Calu3 (cell line): Measurements from ENCODE around the gene KCNK15. TPM values are rescaled to one million over a fixed set of nuclear protein-coding genes. Genes with fewer than 3 reads are reported as not detected.

Experiments
- BruUV-seq: library from RNA; stranded (reverse); fragments of 400-500 nt; replicated peaks from 2 replicates; lab custom pipeline; 2021; lab: Mats Ljungman, UMichigan
- CTCF ChIA-PET: fragments of 300-600 bp; sonication (Branson Sonifier 250); formaldehyde crosslinking; loops from one replicate; lab custom pipeline; 2022; ENCODE audit warnings: antibody characterized with exemption; lab: Charles Lee
- DNase-seq: peaks from one replicate; pipeline ENCODE4 v3.0.0; 2022
- H3K27ac Mint-ChIP-seq: one replicate; pipeline ENCODE4 v1.8.0; 2022; ENCODE audit warnings: mixed read lengths; ENCODE audit not compliant: unreplicated experiment
- H3K27me3 Mint-ChIP-seq: one replicate; pipeline ENCODE4 v1.8.0; 2022; ENCODE audit warnings: mixed read lengths; ENCODE audit not compliant: unreplicated experiment
- H3K36me3 Mint-ChIP-seq: one replicate; pipeline ENCODE4 v1.8.0; 2022; ENCODE audit warnings: mild to moderate bottlenecking, moderate library complexity, mixed read lengths; ENCODE audit not compliant: insufficient read depth, unreplicated experiment
- H3K4me1 Mint-ChIP-seq: one replicate; pipeline ENCODE4 v1.8.0; 2022; ENCODE audit warnings: mild to moderate bottlenecking, low read depth, mixed read lengths; ENCODE audit not compliant: unreplicated experiment
- H3K4me3 Mint-ChIP-seq: one replicate; pipeline ENCODE4 v1.8.0; 2022; ENCODE audit warnings: mild to moderate bottlenecking, low read depth, moderate library complexity, mixed read lengths; ENCODE audit not compliant: unreplicated experiment
- H3K9me3 Mint-ChIP-seq: one replicate; pipeline ENCODE4 v1.8.0; 2022; ENCODE audit warnings: low read depth, mixed read lengths; ENCODE audit not compliant: unreplicated experiment
- intact Hi-C: fragments of 100-400 bp; cut with micrococcal nuclease; formaldehyde crosslinking; loops from one replicate; pipeline ENCODE4 v1.10.0; 2022; ENCODE audit not compliant: unreplicated experiment
- total RNA-seq: library from RNA; stranded (reverse); gene quantifications from 2 replicates; pipeline ENCODE4 v1.2.3, GENCODE V29; 2022
- TF ChIP-seq, protein P1 (sequence below): fragments of 200-600 bp; IDR thresholded peaks from one replicate; pipeline ENCODE4 v1.8.0; 2022; ENCODE audit warnings: antibody characterized with exemption; ENCODE audit not compliant: unreplicated experiment

The KCNK15 gene
- total RNA-seq, 1 experiment from 2014 or later, result 1.5 TPM

DNA sequence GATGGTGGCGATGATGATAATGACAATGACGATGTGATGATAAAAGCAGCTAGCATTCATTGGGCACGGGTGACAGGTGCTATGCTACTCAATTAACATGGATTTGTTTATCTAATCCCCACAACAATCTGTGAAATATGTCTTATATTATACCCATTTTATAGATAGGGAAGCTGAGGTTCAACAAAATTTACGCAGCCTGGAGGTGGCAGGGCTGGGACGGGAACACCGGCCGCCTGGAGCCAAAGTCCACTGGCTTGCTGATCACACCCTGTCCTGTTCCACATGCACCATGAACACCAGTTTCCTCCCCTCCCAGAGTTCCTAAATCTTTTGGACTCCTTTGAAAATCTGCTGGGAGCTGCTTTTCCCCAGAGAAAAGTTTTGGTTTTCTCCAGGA is 41.6 kb downstream of the KCNK15 start:
- Mint-ChIP-seq H3K9me3 (no peaks in the 10 kb centered on the region), H3K36me3 (no peaks in the 10 kb centered on the region)
- CTCF ChIA-PET, result no interaction called here

DNA sequence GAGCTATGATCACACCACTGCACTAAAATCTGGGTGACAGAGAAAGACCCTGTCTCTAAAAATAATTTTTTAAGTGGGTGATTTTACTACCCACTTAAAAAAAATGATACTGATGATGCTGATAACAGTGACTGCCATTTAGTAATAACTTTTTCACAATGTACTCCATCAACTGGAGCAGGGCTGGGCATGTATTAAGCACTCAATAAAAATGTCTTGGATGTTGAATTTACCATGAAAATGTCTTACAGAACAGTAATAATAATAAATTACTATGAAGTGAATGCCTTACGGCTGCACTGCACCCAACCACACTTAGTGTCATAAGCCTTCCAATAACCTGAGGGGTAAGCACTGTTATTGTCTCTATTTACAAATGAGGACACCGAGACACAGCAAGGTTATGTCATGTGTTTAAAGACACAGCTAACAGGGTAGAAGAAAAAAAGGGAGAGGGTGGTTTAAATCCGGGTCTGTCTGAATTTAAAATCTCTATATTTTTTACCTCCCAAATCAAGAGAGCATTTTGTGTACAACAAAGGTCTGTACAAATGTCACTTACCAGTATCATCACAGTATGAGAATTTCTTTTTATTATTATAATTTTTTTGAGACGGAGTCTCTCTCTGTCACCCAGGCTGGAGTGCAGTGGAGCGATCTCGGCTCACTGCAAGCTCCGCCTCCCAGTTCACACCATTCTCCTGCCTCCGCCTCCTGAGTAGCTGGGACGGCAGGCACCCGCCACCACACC is 43.2 kb downstream of the KCNK15 start:
- CTCF ChIA-PET, result no interaction called here
- H3K36me3 Mint-ChIP-seq, result no peaks in the 10 kb centered on the region
- H3K9me3 Mint-ChIP-seq, result no peaks in the 10 kb centered on the region
- no peak overlapping the region for H3K27ac Mint-ChIP-seq
- no TSS peak for BruUV-seq
- no peak for DNase-seq
- intact Hi-C loops, result no loop called here
- TF ChIP-seq, protein P1, sequence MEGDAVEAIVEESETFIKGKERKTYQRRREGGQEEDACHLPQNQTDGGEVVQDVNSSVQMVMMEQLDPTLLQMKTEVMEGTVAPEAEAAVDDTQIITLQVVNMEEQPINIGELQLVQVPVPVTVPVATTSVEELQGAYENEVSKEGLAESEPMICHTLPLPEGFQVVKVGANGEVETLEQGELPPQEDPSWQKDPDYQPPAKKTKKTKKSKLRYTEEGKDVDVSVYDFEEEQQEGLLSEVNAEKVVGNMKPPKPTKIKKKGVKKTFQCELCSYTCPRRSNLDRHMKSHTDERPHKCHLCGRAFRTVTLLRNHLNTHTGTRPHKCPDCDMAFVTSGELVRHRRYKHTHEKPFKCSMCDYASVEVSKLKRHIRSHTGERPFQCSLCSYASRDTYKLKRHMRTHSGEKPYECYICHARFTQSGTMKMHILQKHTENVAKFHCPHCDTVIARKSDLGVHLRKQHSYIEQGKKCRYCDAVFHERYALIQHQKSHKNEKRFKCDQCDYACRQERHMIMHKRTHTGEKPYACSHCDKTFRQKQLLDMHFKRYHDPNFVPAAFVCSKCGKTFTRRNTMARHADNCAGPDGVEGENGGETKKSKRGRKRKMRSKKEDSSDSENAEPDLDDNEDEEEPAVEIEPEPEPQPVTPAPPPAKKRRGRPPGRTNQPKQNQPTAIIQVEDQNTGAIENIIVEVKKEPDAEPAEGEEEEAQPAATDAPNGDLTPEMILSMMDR, result no peak
- H3K27me3 Mint-ChIP-seq, result peaks cover 86% of the 10 kb centered on the region
- H3K4me1 Mint-ChIP-seq, result no peaks in the 10 kb centered on the region
- no peak overlapping the region for H3K4me3 Mint-ChIP-seq

More for the DNA sequence above, 41.6 kb downstream of the KCNK15 start:
- H3K4me3 Mint-ChIP-seq, result no peak overlapping the region
- intact Hi-C loops, result no loop called here
- no TSS peak for BruUV-seq
- H3K4me1 Mint-ChIP-seq, result no peaks in the 10 kb centered on the region
- H3K27me3 Mint-ChIP-seq, result peaks cover 95% of the 10 kb centered on the region
- TF ChIP-seq, protein P1, result no peak
- H3K27ac Mint-ChIP-seq, result no peak overlapping the region
- DNase-seq, result no peak

DNA sequence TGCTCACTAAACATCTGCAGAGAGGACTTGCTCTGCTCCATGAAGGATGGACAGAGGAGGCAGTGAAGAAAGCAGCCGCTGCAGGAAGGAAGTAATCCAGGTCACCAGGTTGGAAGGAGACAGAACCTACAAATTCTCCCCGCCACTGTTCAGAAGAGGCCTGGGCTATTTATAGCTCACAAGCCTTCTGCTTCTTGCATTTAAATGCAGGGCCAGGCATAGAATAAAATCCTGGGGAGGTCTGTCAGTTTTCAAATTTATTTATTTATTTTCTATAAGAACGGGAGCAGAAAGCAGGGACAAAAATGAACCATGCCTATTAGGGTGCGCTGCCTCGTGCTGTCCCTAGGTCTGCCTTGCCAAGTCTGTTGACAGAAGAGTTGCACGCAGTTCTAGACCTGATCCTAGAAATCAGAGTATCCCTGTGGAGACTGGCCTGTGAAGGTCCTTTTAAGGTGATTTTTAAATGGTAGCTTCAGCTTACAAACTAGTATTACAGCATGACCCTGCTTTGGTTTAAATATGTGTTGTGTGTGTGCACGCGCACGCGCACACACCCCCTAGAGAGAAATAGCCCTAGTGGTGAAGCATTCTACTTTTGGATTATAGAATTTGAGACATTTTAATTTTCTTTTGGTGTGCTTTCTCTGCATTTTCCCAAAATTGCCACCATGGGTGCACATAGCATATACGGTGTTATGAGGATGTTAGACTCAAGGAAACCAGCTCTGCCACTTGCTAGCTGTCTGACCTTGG is 45.2 kb downstream of the KCNK15 start:
- no TSS peak for BruUV-seq
- CTCF ChIA-PET, result interaction anchor here (1.0 kb wide), 1 partner anchor 43 kb away, joined by 7 read pairs; no protein-coding TSS in a partner anchor
- H3K36me3 Mint-ChIP-seq, result no peaks in the 10 kb centered on the region
- no peak for DNase-seq
- H3K27me3 Mint-ChIP-seq, result peaks cover 79% of the 10 kb centered on the region
- TF ChIP-seq, protein P1, result no peak
- H3K4me3 Mint-ChIP-seq, result no peak overlapping the region
- no peaks in the 10 kb centered on the region for H3K4me1 Mint-ChIP-seq
- intact Hi-C loops, result no loop called here
- H3K9me3 Mint-ChIP-seq, result no peaks in the 10 kb centered on the region
- no peak overlapping the region for H3K27ac Mint-ChIP-seq

DNA sequence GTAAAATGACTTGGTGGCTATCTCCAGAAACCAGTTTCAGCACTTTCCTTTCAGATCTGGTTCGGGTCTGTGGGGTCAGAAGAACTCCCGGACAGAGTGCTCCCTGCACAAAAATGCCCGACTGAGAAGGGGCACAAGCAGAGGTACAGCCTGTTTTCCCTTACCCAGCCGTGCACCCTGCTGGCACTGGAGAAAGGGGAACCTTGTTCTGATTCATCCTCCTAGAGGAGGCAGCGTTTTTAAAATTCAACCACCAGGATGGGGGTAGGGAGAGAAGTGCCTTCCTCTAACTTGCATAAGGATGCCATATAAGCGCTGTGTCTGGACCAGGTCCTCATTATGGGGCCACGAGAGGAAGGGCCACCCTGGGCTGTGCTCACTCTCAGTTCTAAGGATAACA is 47.1 kb downstream of the KCNK15 start:
- H3K9me3 Mint-ChIP-seq, result no peaks in the 10 kb centered on the region
- no peaks in the 10 kb centered on the region for H3K4me1 Mint-ChIP-seq
- no peak overlapping the region for H3K4me3 Mint-ChIP-seq
- no peak overlapping the region for H3K27ac Mint-ChIP-seq
- BruUV-seq, result no TSS peak
- intact Hi-C loops, result no loop called here
- no peak for DNase-seq
- CTCF ChIA-PET, result interaction anchor here (0.7 kb wide), 1 partner anchor 64 kb away, joined by 3 read pairs; no protein-coding TSS in a partner anchor
- H3K36me3 Mint-ChIP-seq, result no peaks in the 10 kb centered on the region
- H3K27me3 Mint-ChIP-seq, result peaks cover 79% of the 10 kb centered on the region
- TF ChIP-seq, protein P1, result no peak
